Stomach (tissue), 4 donors: ENCODE data around the gene CALN1.

ENCODE experiments used
- CTCF ChIP-seq, 7 experiments: fragments of 450-650 bp in 4 of 7; fragments of 200-600 bp in 3 of 7; sonication (generic) in 3 of 7; IDR thresholded peaks; one replicate each; pipeline ENCODE4 v1.5.1; 2016 to 2019; ENCODE audit warnings: antibody characterized with exemption in 7 of 7, control low read depth in 2 of 7, mild to moderate bottlenecking in 1 of 7
- EP300 ChIP-seq: sonication (generic); formaldehyde crosslinking; IDR thresholded peaks from one replicate; pipeline ENCODE4 v1.6.1; 2017; ENCODE audit warnings: antibody characterized with exemption
- POLR2A ChIP-seq, 4 donors: fragments of 450-650 bp; IDR thresholded peaks; one replicate each; pipeline ENCODE4 v1.6.1; 2016; ENCODE audit warnings: antibody characterized with exemption in 4 of 4, control low read depth in 2 of 4, mild to moderate bottlenecking in 1 of 4, moderate library complexity in 1 of 4
- POLR2AphosphoS5 ChIP-seq, 3 donors: sonication (generic); formaldehyde crosslinking; IDR thresholded peaks; one replicate each; pipeline ENCODE4 v1.6.1; 2016; ENCODE audit warnings: antibody characterized with exemption in 3 of 3

GRCh38 chr7:72038022-72038732 is 374.0 kb downstream of the CALN1 start:
- TF ChIP-seq CTCF (IDR thresholded peaks at IDR 0.05): no peak
- TF ChIP-seq POLR2A (IDR thresholded peaks at IDR 0.05): no peak
- TF ChIP-seq POLR2AphosphoS5 (IDR thresholded peaks at IDR 0.05): no peak
- no peak for TF ChIP-seq EP300
